K562 (cell line): Measurements from ENCODE around the gene PARD3B. TPM values are rescaled to one million over a fixed set of nuclear protein-coding genes. Genes with fewer than 3 reads are reported as not detected.

Experiments used
- CUX1 ChIP-seq: fragments of 200-800 bp; sonication (Bioruptor generic); IDR thresholded peaks from 2 replicates; pipeline ENCODE4 v1.6.1; 2016; ENCODE audit warnings: missing genetic modification characterization, missing compliant biosample characterization
- E4F1 ChIP-seq: fragments of 250-450 bp; sonication (Bioruptor Pico); IDR thresholded peaks from 2 replicates; pipeline ENCODE4 v1.5.0; 2021; ENCODE audit warnings: mild to moderate bottlenecking, borderline replicate concordance
- EGR1 ChIP-seq: fragments of 450-650 bp; conservative IDR thresholded peaks from 2 replicates; pipeline ENCODE4 v1.6.1; 2017; ENCODE audit warnings: mild to moderate bottlenecking
- GABPA ChIP-seq: fragments of 200-800 bp; sonication (Bioruptor generic); conservative IDR thresholded peaks from 2 replicates; pipeline ENCODE4 v1.6.1; 2016; ENCODE audit warnings: low read depth, missing genetic modification characterization, missing compliant biosample characterization
- ILK ChIP-seq: fragments of 450-650 bp; IDR thresholded peaks from 2 replicates; pipeline ENCODE4 v1.6.1; 2016; ENCODE audit warnings: missing genetic modification characterization, low read depth, mild to moderate bottlenecking, missing compliant biosample characterization, moderate library complexity, borderline replicate concordance
- MEF2A ChIP-seq: IDR thresholded peaks from 2 replicates; pipeline ENCODE4 v1.6.1; 2011; ENCODE audit warnings: low read depth, mild to moderate bottlenecking, low read length, moderate library complexity; ENCODE audit not compliant: control insufficient read depth
- MXI1 ChIP-seq: IDR thresholded peaks from 2 replicates; pipeline ENCODE4 v1.6.1; 2011; ENCODE audit warnings: low read depth, mild to moderate bottlenecking, improper control_type of control experiment, low read length
- PCBP1 ChIP-seq: fragments of 200-400 bp; formaldehyde crosslinking; IDR thresholded peaks from 2 replicates; pipeline ENCODE4 v1.6.1; 2018; ENCODE audit warnings: mild to moderate bottlenecking, low read depth, low read length; ENCODE audit not compliant: poor library complexity, severe bottlenecking
- POLR3A ChIP-seq: IDR thresholded peaks from 2 replicates; pipeline ENCODE4 v1.6.1; 2011; ENCODE audit warnings: borderline replicate concordance, mild to moderate bottlenecking, moderate library complexity; ENCODE audit not compliant: insufficient read length, insufficient read depth; ENCODE audit errors: extremely low read depth
- SMARCB1 ChIP-seq: IDR thresholded peaks from 2 replicates; pipeline ENCODE4 v1.6.1; 2011; ENCODE audit warnings: improper control_type of control experiment, low read depth; ENCODE audit not compliant: insufficient read length
- TCF3 ChIP-seq: sonication (generic); formaldehyde crosslinking; IDR thresholded peaks from 2 replicates; pipeline ENCODE4 v1.4.0; 2020; ENCODE audit warnings: mild to moderate bottlenecking, missing genetic modification reagents
- polyA plus RNA-seq, 8 experiments: library from polyadenylated mRNA; depleted of rRNA in 4 of 8; stranded (reverse) in 5 of 8; unstranded in 3 of 8; fragments of >200 nt; fragmentation: Nextera tagmentation in 2 of 8; fragmentation: Illumina TruSeq in 1 of 8; extraction: Ambion mirVana in 2 of 8; extraction: Trizol in 1 of 8; gene quantifications; 2 replicates each; pipeline versions ENCODE4 v1.2.1 to v1.2.3, GENCODE V29; 2011 to 2014; ENCODE audit warnings: inconsistent platforms in 1 of 8, missing spikeins in 1 of 8
- total RNA-seq, 7 experiments: library from RNA; depleted of rRNA in 6 of 7; stranded (reverse); fragments of >200 nt in 6 of 7; fragmentation: Illumina TruSeq in 2 of 7; extraction: Trizol in 2 of 7; gene quantifications; 2 replicates each; pipeline versions ENCODE4 v1.2.1 to v1.2.3, GENCODE V29; 2011 to 2021; ENCODE audit warnings: low replicate concordance in 1 of 7
- TF ChIP-seq, protein P1 (sequence below), 2 experiments: IDR thresholded peaks; 2 replicates each; pipeline ENCODE4 v1.6.1; 2012; ENCODE audit warnings: improper control_type of control experiment in 2 of 2, low read depth in 2 of 2, low read length in 2 of 2, borderline replicate concordance in 1 of 2
- TF ChIP-seq, protein P2 (sequence below): fragments of 250-450 bp; sonication (Bioruptor Pico); IDR thresholded peaks from 2 replicates; pipeline ENCODE4 v1.5.0; 2021
- TF ChIP-seq, protein P3 (sequence below): fragments of 250-450 bp; sonication (Bioruptor Pico); IDR thresholded peaks from 2 replicates; pipeline ENCODE4 v1.8.0; 2021; ENCODE audit warnings: borderline replicate concordance, mild to moderate bottlenecking, moderate library complexity; ENCODE audit not compliant: poor library complexity, severe bottlenecking

The PARD3B gene
- total and polyA plus RNA-seq, 9 of the 15 experiments (the other 6 are each of a cell fraction or from before 2014, with no cell fraction given) = 0.15 to 3.0 (median 1.1) TPM

- TF ChIP-seq, protein P1, sequence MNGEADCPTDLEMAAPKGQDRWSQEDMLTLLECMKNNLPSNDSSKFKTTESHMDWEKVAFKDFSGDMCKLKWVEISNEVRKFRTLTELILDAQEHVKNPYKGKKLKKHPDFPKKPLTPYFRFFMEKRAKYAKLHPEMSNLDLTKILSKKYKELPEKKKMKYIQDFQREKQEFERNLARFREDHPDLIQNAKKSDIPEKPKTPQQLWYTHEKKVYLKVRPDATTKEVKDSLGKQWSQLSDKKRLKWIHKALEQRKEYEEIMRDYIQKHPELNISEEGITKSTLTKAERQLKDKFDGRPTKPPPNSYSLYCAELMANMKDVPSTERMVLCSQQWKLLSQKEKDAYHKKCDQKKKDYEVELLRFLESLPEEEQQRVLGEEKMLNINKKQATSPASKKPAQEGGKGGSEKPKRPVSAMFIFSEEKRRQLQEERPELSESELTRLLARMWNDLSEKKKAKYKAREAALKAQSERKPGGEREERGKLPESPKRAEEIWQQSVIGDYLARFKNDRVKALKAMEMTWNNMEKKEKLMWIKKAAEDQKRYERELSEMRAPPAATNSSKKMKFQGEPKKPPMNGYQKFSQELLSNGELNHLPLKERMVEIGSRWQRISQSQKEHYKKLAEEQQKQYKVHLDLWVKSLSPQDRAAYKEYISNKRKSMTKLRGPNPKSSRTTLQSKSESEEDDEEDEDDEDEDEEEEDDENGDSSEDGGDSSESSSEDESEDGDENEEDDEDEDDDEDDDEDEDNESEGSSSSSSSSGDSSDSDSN (IDR thresholded peaks at IDR 0.05; ENCODE audit: borderline replicate concordance in 1 of 2, low read depth in 2 of 2, low read length in 2 of 2) = no peak
- TF ChIP-seq MXI1 = no peak
- no peak for TF ChIP-seq PCBP1
- TF ChIP-seq TCF3 (CRISPR knock-in tag) = peak; percentile 61
- no peak for TF ChIP-seq CUX1 (CRISPR knock-in tag)
- TF ChIP-seq, protein P2, sequence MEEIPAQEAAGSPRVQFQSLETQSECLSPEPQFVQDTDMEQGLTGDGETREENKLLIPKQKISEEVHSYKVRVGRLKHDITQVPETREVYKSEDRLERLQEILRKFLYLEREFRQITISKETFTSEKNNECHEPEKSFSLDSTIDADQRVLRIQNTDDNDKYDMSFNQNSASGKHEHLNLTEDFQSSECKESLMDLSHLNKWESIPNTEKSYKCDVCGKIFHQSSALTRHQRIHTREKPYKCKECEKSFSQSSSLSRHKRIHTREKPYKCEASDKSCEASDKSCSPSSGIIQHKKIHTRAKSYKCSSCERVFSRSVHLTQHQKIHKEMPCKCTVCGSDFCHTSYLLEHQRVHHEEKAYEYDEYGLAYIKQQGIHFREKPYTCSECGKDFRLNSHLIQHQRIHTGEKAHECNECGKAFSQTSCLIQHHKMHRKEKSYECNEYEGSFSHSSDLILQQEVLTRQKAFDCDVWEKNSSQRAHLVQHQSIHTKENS (CRISPR knock-in tag) = no peak
- no peak for TF ChIP-seq SMARCB1
- no peak for TF ChIP-seq POLR3A
- TF ChIP-seq GABPA = no peak
- no peak for TF ChIP-seq EGR1
- no peak for TF ChIP-seq E4F1 (CRISPR knock-in tag)
- TF ChIP-seq ILK (tag) = no peak
- TF ChIP-seq, protein P3, sequence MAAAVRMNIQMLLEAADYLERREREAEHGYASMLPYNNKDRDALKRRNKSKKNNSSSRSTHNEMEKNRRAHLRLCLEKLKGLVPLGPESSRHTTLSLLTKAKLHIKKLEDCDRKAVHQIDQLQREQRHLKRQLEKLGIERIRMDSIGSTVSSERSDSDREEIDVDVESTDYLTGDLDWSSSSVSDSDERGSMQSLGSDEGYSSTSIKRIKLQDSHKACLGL (CRISPR knock-in tag) = no peak
- no peak for TF ChIP-seq MEF2A
Measured at GRCh38 chr2:205139822-205140463, 594.7 kb downstream of the PARD3B start (continued).
